Measurements from ENCODE around the gene CD99L2. TPM values are rescaled to one million over a fixed set of nuclear protein-coding genes. Genes with fewer than 3 reads are reported as not detected.
"Not testable (repeated sequence)": the region's sequence is repeated elsewhere in the genome, so short reads cannot be mapped to it uniquely, and the experiment has no call there.

The CD99L2 gene
- polyA plus RNA-seq, 1 donor = 39.9 TPM

- no peak for DNase-seq
Measured at GRCh38 chrX:150856785-150857184, 41.7 kb downstream of the CD99L2 start.

GRCh38 chrX:150856101-150856500 is 42.4 kb downstream of the CD99L2 start:
- DNase-seq = no peak

GRCh38 chrX:150854856-150855255 is 43.6 kb downstream of the CD99L2 start:
- no peak for DNase-seq

GRCh38 chrX:150849996-150850720 is 48.3 kb downstream of the CD99L2 start:
- no peak for DNase-seq

GRCh38 chrX:150849486-150849885 is 49.0 kb downstream of the CD99L2 start:
- DNase-seq = no peak

GRCh38 chrX:150848914-150849365 is 49.5 kb downstream of the CD99L2 start:
- no peak for DNase-seq

GRCh38 chrX:150847088-150847487 is 51.4 kb downstream of the CD99L2 start:
- DNase-seq = no peak

GRCh38 chrX:150846130-150846529 is 52.3 kb downstream of the CD99L2 start:
- no peak for DNase-seq

- DNase-seq = no peak
Measured at GRCh38 chrX:150845091-150845490, 53.4 kb downstream of the CD99L2 start.

- DNase-seq = no peak
Measured at GRCh38 chrX:150844016-150844415, 54.5 kb downstream of the CD99L2 start.

GRCh38 chrX:150842198-150842685 is 56.2 kb downstream of the CD99L2 start:
- no peak for DNase-seq

- DNase-seq = no peak
Measured at GRCh38 chrX:150841456-150842197, 56.8 kb downstream of the CD99L2 start.

GRCh38 chrX:150837845-150838244 is 60.6 kb downstream of the CD99L2 start:
- no peak for DNase-seq

- no peak for DNase-seq
Measured at GRCh38 chrX:150834695-150835094, 63.8 kb downstream of the CD99L2 start.

GRCh38 chrX:150833454-150834056 is 64.9 kb downstream of the CD99L2 start:
- no peak for DNase-seq

- no peak for DNase-seq
Measured at GRCh38 chrX:150831863-150832262, 66.6 kb downstream of the CD99L2 start.

GRCh38 chrX:150828785-150829184 is 69.7 kb downstream of the CD99L2 start:
- no peak for DNase-seq

GRCh38 chrX:150824352-150824751 is 74.1 kb downstream of the CD99L2 start:
- DNase-seq = not testable (repeated sequence)

GRCh38 chrX:150823826-150824225 is 74.6 kb downstream of the CD99L2 start:
- DNase-seq = not testable (repeated sequence)

GRCh38 chrX:150821971-150822370 is 76.5 kb downstream of the CD99L2 start:
- no peak for DNase-seq

GRCh38 chrX:150813922-150814321 is 84.5 kb downstream of the CD99L2 start:
- DNase-seq = no peak

- DNase-seq = no peak
Measured at GRCh38 chrX:150806827-150807226, 91.6 kb downstream of the CD99L2 start.

GRCh38 chrX:150805736-150806135 is 92.7 kb downstream of the CD99L2 start:
- no peak for DNase-seq

Measured in left kidney (tissue), 2 donors.